ENCODE measurements around the gene ECHS1.

DNA sequence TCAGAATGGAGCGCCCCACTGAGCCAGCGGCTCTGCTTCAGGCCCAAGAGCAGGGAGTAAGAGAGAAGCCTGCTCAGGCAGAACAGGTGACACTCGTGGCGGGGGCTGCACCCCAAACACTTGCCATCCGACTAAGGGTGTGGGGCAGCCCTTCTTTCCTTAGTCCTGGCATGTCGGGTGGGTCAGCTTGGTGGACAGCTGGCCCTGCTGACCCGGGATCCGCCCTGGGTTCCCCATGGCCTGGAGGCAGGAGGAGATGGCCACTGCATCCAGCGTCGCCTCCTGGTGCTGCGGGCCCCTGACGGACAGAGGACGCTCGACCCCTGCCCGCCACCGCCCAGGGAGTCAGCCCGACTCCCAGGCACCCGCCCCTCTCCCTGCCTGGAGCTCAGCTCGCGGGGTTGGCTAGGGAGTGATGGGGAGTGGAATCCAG lies 4.7 kb upstream of the ECHS1 start:
- TF ChIP-seq, protein P1, sequence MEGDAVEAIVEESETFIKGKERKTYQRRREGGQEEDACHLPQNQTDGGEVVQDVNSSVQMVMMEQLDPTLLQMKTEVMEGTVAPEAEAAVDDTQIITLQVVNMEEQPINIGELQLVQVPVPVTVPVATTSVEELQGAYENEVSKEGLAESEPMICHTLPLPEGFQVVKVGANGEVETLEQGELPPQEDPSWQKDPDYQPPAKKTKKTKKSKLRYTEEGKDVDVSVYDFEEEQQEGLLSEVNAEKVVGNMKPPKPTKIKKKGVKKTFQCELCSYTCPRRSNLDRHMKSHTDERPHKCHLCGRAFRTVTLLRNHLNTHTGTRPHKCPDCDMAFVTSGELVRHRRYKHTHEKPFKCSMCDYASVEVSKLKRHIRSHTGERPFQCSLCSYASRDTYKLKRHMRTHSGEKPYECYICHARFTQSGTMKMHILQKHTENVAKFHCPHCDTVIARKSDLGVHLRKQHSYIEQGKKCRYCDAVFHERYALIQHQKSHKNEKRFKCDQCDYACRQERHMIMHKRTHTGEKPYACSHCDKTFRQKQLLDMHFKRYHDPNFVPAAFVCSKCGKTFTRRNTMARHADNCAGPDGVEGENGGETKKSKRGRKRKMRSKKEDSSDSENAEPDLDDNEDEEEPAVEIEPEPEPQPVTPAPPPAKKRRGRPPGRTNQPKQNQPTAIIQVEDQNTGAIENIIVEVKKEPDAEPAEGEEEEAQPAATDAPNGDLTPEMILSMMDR (IDR thresholded peaks at IDR 0.05) = no peak
- no peak for TF ChIP-seq EZH2 (IDR thresholded peaks at IDR 0.05; ENCODE audit: borderline replicate concordance, insufficient read depth, low read depth, low read length, poor library complexity, severe bottlenecking)

Data from B cell (primary cell).